Common myeloid progenitor, CD34-positive (primary cell): ENCODE results near the gene JADE3. TPM values are rescaled to one million over a fixed set of nuclear protein-coding genes. Genes with fewer than 3 reads are reported as not detected.

Experiments used
- CTCF ChIA-PET: fragments of 350-600 bp; sonication (Branson Sonifier 250); formaldehyde crosslinking; loops from one replicate; lab custom pipeline; 2021; ENCODE audit warnings: antibody characterized with exemption; lab: Charles Lee
- POLR2A ChIA-PET: fragments of 350-600 bp; sonication (Branson Sonifier 250); formaldehyde crosslinking; loops from one replicate; lab custom pipeline; 2021; ENCODE audit warnings: antibody characterized with exemption; lab: Charles Lee
- DNase-seq, 3 donors: peaks; one replicate each; pipeline versions ENCODE4 v3.0.0 to v3.0.0-alpha.2; 2013
- H3K27ac ChIP-seq, 2 experiments: 1 replicate in 1 of 2; 2 replicates in 1 of 2; pipeline ENCODE4 v1.7.0; 2013; ENCODE audit warnings: inconsistent platforms in 2 of 2, low read length in 2 of 2, mild to moderate bottlenecking in 2 of 2, low read depth in 1 of 2, moderate library complexity in 1 of 2; ENCODE audit not compliant: severe bottlenecking in 2 of 2, insufficient read depth in 1 of 2, poor library complexity in 1 of 2
- H3K27me3 ChIP-seq, 5 experiments: replicated peaks in 2 of 5; 1 replicate in 3 of 5; 2 replicates in 2 of 5; pipeline versions ENCODE4 v1.6.1 to v1.7.0; 2013; ENCODE audit warnings: low read length in 4 of 5, mild to moderate bottlenecking in 2 of 5, moderate library complexity in 2 of 5, inconsistent platforms in 1 of 5; ENCODE audit not compliant: insufficient read depth in 5 of 5, control insufficient read depth in 4 of 5
- H3K36me3 ChIP-seq, 4 experiments: 1 replicate in 2 of 4; 2 replicates in 2 of 4; pipeline versions ENCODE4 v1.6.1 to v1.7.0; 2013; ENCODE audit warnings: low read length in 3 of 4, control low read depth in 1 of 4, mild to moderate bottlenecking in 1 of 4; ENCODE audit not compliant: control insufficient read depth in 4 of 4, insufficient read depth in 4 of 4
- H3K4me1 ChIP-seq, 4 experiments: 1 replicate in 3 of 4; 2 replicates in 1 of 4; pipeline versions ENCODE4 v1.6.1 to v1.7.1; 2013; ENCODE audit warnings: low read length in 3 of 4, mild to moderate bottlenecking in 3 of 4, control low read depth in 1 of 4, inconsistent platforms in 1 of 4, moderate library complexity in 1 of 4; ENCODE audit not compliant: control insufficient read depth in 4 of 4, insufficient read depth in 4 of 4; ENCODE audit errors: control extremely low read depth in 1 of 4
- H3K4me3 ChIP-seq, 7 experiments: 1 replicate in 4 of 7; 2 replicates in 3 of 7; pipeline versions ENCODE4 v1.5.1 to v1.7.0; 2013; ENCODE audit warnings: mild to moderate bottlenecking in 7 of 7, low read length in 6 of 7, moderate library complexity in 6 of 7, inconsistent platforms in 2 of 7, low read depth in 2 of 7, control low read depth in 1 of 7; ENCODE audit not compliant: insufficient read depth in 4 of 7, control insufficient read depth in 1 of 7; ENCODE audit errors: extremely low read depth in 1 of 7
- H3K9me3 ChIP-seq, 5 experiments: 1 replicate in 4 of 5; 2 replicates in 1 of 5; pipeline versions ENCODE4 v1.6.1 to v1.7.1; 2013; ENCODE audit warnings: low read length in 4 of 5, mild to moderate bottlenecking in 2 of 5, inconsistent platforms in 1 of 5, low read depth in 1 of 5, moderate library complexity in 1 of 5; ENCODE audit not compliant: control insufficient read depth in 4 of 5, insufficient read depth in 2 of 5; ENCODE audit errors: control extremely low read depth in 1 of 5
- WGBS: methylation state at CpG from one replicate; pipeline ENCODE4 v1.1.5; 2013; ENCODE audit not compliant: insufficient coverage; 5-methylcytosine and 5-hydroxymethylcytosine counted together
- polyA plus RNA-seq: library from polyadenylated mRNA; unstranded; fragments of 120-200 nt; gene quantifications from one replicate; pipeline ENCODE4 v1.2.1, GENCODE V29; 2013

Gene JADE3
- polyA plus RNA-seq: 9.9 TPM

DNA sequence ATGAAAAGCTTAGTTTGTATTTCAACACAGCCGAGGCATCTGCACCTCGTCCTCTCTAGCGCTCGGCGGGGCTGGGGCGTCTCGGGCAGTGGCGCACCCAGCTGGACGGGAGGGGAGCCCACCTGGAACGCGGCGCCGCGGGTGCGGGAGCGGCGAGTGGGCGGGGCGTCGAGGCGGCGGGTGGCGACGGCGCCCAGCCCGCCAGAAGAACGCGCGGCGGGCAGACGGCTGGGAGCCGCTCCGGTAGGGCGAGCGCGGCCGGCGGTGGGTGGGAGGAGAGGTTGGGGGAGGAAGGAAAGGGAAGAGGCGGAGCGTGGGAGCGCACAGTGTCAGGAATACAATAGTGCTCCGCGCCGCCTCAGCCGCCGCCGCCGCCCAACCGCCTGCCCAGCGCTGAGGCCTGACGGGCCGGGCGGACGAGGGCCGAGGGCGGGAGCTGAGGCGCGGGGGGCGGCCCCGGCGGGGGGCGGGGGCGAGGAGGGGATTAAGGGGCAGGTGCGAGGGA lies at the start of gene JADE3:
JADE3 (plus strand) TSS at position 324 of the 505 bp plus-strand sequence. CDS start 72,474 bp downstream, outside the sequence.
- peaks cover 0 to 2% (median 0%) of the 10 kb centered on the region in 5 experiments for H3K9me3 ChIP-seq
- H3K4me1 ChIP-seq: peaks cover 0 to 15% (median 5%) of the 10 kb centered on the region in 4 experiments
- WGBS: 43% methylated on average over 27 of the region's 64 CpGs
- H3K36me3 ChIP-seq: no peaks in the 10 kb centered on the region
- DNase-seq: peak; percentile 62 to 75 (median 64)
- POLR2A ChIA-PET: interaction anchor here (0.9 kb wide), 1 partner anchor 40 kb away, joined by 3 read pairs; no protein-coding TSS in a partner anchor
- H3K27me3 ChIP-seq: peaks cover 0 to 8% (median 0%) of the 10 kb centered on the region in 5 experiments
- H3K27ac ChIP-seq: peak within 1 kb of the TSS in 1 of 2 experiments; percentile 75
- CTCF ChIA-PET: interaction anchor here (1.0 to 2.0 kb wide), 5 partner anchors 9 to 181 kb away, joined by 3 to 9 read pairs (median 3); no protein-coding TSS in a partner anchor
- H3K4me3 ChIP-seq: peak within 1 kb of the TSS; percentile 61 to 82 (median 73)

DNA sequence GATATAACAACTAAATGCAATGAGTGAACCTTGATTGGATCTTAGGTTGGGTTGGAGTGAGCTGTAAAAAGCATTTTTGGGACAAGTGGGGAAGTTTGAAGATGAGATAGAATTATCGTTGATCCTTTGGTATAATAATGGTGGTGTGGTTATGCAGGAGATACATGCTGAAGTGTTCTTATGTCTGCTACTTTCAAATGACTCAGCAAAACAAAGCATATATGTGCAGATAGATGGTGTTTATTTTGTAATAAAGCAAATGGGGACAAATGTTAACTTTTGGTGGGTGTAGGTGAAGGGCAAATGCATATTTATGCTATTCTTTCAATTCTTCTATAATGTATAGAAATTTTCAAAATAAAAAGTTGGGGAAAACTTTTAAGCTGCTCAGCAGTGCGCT lies 49.1 kb upstream of the JADE3 start:
- 86% methylated on average over 1 of the region's 2 CpGs for WGBS
- POLR2A ChIA-PET: no interaction called here
- DNase-seq: no peak

DNA sequence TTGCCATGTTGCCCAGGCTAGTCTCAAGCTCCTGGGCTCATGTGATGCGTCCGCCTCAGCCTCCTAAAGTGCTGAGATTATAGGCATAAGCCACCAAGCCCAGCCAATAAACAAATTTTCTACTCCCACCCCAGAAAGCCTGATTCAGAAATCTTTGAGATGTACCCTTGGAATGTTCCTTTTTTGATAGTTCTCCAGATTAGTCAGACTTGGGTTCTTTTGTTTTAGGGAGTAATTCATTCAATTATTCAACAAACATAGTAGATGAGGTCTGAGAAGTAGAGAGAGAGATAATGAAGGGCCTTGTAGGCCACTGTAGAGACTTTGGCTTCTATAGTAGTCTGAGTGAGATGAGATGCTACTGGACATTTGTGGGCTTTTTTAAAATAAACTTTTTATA lies 47.6 kb upstream of the JADE3 start:
- WGBS: no CpG with 5 or more reads among the region's 2 CpGs
- Histone ChIP-seq H3K36me3 (peaks cover 0 to 18% (median 9%) of the 10 kb centered on the region in 4 experiments), H3K4me3 (no peak overlapping the region), H3K9me3 (peaks cover 0 to 3% (median 0%) of the 10 kb centered on the region in 5 experiments), H3K27ac (no peak overlapping the region), H3K27me3 (no peaks in the 10 kb centered on the region), H3K4me1 (no peaks in the 10 kb centered on the region)
- DNase-seq: no peak
- CTCF ChIA-PET: no interaction called here
- POLR2A ChIA-PET: no interaction called here

More for the DNA sequence above, 49.1 kb upstream of the JADE3 start:
- Histone ChIP-seq H3K36me3 (peaks cover 0 to 18% (median 9%) of the 10 kb centered on the region in 4 experiments), H3K9me3 (peaks cover 0 to 3% (median 0%) of the 10 kb centered on the region in 5 experiments), H3K4me1 (no peaks in the 10 kb centered on the region), H3K27ac (no peak overlapping the region), H3K4me3 (no peak overlapping the region), H3K27me3 (no peaks in the 10 kb centered on the region)
- CTCF ChIA-PET: no interaction called here

DNA sequence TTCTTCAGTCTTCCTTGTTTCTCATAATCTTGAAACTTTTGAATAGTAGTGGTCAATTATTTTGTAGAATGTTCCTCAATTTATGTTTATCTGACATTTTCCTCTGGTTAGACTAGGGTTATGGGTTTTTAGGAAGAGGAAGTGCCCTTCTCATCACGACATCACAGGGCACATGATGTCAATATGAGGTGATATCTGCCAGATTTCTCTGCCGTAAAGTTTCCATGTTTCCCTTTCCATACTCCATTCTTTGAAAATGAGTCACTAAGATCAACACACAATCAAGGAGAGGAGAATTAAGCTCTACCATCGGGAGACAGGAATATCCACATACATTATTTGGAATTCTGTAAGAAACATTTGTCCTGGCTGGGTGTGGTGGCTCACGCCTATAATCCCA lies 46.9 kb upstream of the JADE3 start:
- H3K9me3 ChIP-seq: peaks cover 0 to 3% (median 0%) of the 10 kb centered on the region in 5 experiments
- no peaks in the 10 kb centered on the region for H3K27me3 ChIP-seq
- H3K4me1 ChIP-seq: no peaks in the 10 kb centered on the region
- POLR2A ChIA-PET: no interaction called here
- H3K36me3 ChIP-seq: peaks cover 0 to 20% (median 7%) of the 10 kb centered on the region in 4 experiments
- DNase-seq: peak in 2 of 3 donors; percentile 12 to 17
- CTCF ChIA-PET: interaction anchor here (1.2 kb wide), 1 partner anchor 10 kb away, joined by 3 read pairs; no protein-coding TSS in a partner anchor
- H3K27ac ChIP-seq: no peak overlapping the region
- 90% methylated on average over 2 of the region's 4 CpGs for WGBS
- H3K4me3 ChIP-seq: no peak overlapping the region

DNA sequence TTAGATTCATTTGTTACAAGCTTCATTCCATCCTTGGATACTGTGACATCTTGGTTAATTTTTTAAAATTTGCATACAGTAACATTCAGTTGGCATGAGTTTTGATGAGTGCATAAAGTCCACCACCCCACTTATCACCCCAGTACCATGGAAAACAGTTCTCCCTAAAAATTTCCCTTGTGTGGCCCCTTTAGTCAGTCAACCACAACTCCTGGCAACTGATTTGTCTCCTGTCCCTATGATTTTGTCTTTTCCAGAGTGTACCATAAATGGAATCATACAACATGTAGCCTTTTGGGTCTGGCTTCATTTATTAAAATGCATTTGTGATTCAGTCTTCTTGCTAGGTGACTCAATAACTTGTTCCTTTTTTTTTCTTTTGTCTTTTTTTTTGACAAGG lies 45.5 kb upstream of the JADE3 start:
- ChIA-PET CTCF (interaction anchor here (1.2 kb wide), 1 partner anchor 12 kb away, joined by 3 read pairs; no protein-coding TSS in a partner anchor), POLR2A (no interaction called here)
- DNase-seq: no peak
- Histone ChIP-seq H3K9me3 (peaks cover 0 to 3% (median 0%) of the 10 kb centered on the region in 5 experiments), H3K36me3 (peaks cover 0 to 12% (median 3%) of the 10 kb centered on the region in 4 experiments), H3K4me1 (no peaks in the 10 kb centered on the region), H3K27me3 (no peaks in the 10 kb centered on the region), H3K27ac (no peak overlapping the region), H3K4me3 (no peak overlapping the region)

DNA sequence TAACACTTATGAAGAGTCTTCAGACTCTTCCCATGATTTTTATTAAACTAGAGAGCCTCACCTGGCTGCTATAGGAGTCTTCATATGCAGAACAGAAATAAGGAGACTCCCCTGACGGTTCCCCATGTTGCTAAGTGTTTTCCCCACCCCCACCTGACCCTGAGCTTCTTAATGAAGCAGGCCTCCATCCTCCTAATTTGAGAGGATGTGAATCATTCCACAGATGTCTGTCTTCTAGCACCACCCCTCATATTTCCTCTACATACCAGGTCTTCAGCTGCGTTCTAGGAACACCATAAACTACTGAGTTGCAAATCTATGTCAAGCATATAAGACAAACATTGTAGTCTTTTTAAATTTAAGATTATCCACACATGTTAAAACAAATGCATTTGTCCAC lies 38.5 kb upstream of the JADE3 start:
- Histone ChIP-seq H3K9me3 (no peaks in the 10 kb centered on the region), H3K27me3 (no peaks in the 10 kb centered on the region), H3K4me1 (no peaks in the 10 kb centered on the region), H3K27ac (no peak overlapping the region), H3K4me3 (no peak overlapping the region), H3K36me3 (peaks cover 0 to 2% (median under 1%) of the 10 kb centered on the region in 4 experiments)
- WGBS: 75% methylated on average over 1 of the region's 2 CpGs
- ChIA-PET CTCF (no interaction called here), POLR2A (no interaction called here)
- DNase-seq: peak in 2 of 3 donors; percentile 8 to 17

DNA sequence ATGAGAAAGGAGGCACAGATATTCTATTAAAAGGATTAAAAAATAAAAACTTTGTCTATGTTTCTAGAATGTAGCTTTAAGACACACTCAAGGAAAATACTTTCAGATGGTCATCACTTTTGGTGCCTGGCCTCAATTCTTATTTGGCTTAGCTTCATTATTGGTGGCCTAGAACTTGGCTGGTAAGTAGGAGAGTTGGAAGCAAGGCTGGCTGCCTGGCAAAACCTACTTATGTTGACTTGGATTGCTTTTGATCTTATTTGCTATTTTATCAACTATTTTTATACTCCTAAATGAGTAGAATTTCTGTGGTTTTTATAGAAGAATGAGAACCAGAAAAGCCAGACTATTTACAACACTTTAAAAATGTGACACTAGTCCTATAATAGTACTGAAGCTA lies 35.3 kb upstream of the JADE3 start:
- no peak for DNase-seq
- CTCF ChIA-PET: no interaction called here
- Histone ChIP-seq H3K4me1 (no peaks in the 10 kb centered on the region), H3K9me3 (no peaks in the 10 kb centered on the region), H3K36me3 (peaks cover 0 to 2% (median 2%) of the 10 kb centered on the region in 4 experiments), H3K27me3 (no peaks in the 10 kb centered on the region), H3K27ac (no peak overlapping the region), H3K4me3 (no peak overlapping the region)
- POLR2A ChIA-PET: no interaction called here
